Tibial artery (tissue), 4 donors: Measurements from ENCODE around the gene LRCH1.

ENCODE experiments used
- DNase-seq, 2 donors: peaks; one replicate each; pipeline ENCODE4 v3.0.0-alpha.2; 2019
- H3K27ac ChIP-seq, 2 donors: fragments of 200-600 bp; sonication (generic) in 1 of 2; 1 replicate in 1 of 2; 2 replicates in 1 of 2; pipeline ENCODE4 v1.5.1; 2018 to 2019; ENCODE audit warnings: mild to moderate bottlenecking in 1 of 2
- H3K27me3 ChIP-seq, 2 donors: fragments of 200-600 bp; sonication (generic) in 1 of 2; one replicate each; pipeline versions ENCODE4 v1.5.1 to v1.6.0; 2016 to 2019
- H3K36me3 ChIP-seq, 3 donors: fragments of 200-600 bp; sonication (generic) in 2 of 3; one replicate each; pipeline ENCODE4 v1.5.1; 2016 to 2019; ENCODE audit warnings: mild to moderate bottlenecking in 2 of 3
- H3K4me1 ChIP-seq, 4 donors: fragments of 200-600 bp; sonication (generic) in 2 of 4; 1 replicate in 3 of 4; 2 replicates in 1 of 4; pipeline ENCODE4 v1.5.1; 2016 to 2019
- H3K4me3 ChIP-seq, 2 donors: fragments of 200-600 bp; sonication (generic) in 1 of 2; 1 replicate in 1 of 2; 2 replicates in 1 of 2; pipeline ENCODE4 v1.5.1; 2018 to 2019; ENCODE audit warnings: mild to moderate bottlenecking in 2 of 2
- H3K9me3 ChIP-seq, 3 donors: fragments of 200-600 bp; sonication (generic) in 1 of 3; one replicate each; pipeline ENCODE4 v1.5.1; 2016 to 2019
- CTCF ChIP-seq, 2 experiments: fragments of 200-600 bp in 1 of 2; fragments of 450-650 bp in 1 of 2; IDR thresholded peaks; one replicate each; pipeline ENCODE4 v1.5.1; 2017 to 2019; ENCODE audit warnings: antibody characterized with exemption in 2 of 2, mild to moderate bottlenecking in 1 of 2, moderate library complexity in 1 of 2
- intact Hi-C: fragments of 100-400 bp; cut with DNase I; formaldehyde crosslinking; loops from one replicate; pipeline ENCODE4 v1.15.0; 2023; ENCODE audit warnings: low total_unique reads

Gene LRCH1

GRCh38 chr13:46629811-46630413 is 76.9 kb downstream of the LRCH1 start:
- Histone ChIP-seq H3K9me3 (no peaks in the 10 kb centered on the region), H3K4me1 (peaks cover 0 to 69% (median 31%) of the 10 kb centered on the region in 4 donors), H3K36me3 (no peaks in the 10 kb centered on the region), H3K4me3 (no peak overlapping the region), H3K27me3 (no peaks in the 10 kb centered on the region), H3K27ac (no peak overlapping the region)
- no peak for TF ChIP-seq CTCF (IDR thresholded peaks at IDR 0.05)
- intact Hi-C loops: no loop called here
- no peak for DNase-seq

- Histone ChIP-seq H3K27ac (no peak overlapping the region), H3K4me3 (no peak overlapping the region), H3K36me3 (no peaks in the 10 kb centered on the region), H3K4me1 (peaks cover 0 to 71% (median 29%) of the 10 kb centered on the region in 4 donors), H3K9me3 (no peaks in the 10 kb centered on the region), H3K27me3 (no peaks in the 10 kb centered on the region)
- intact Hi-C loops: no loop called here
- no peak for DNase-seq
- TF ChIP-seq CTCF (IDR thresholded peaks at IDR 0.05): no peak
These were observed 77.6 kb downstream of the LRCH1 start for GRCh38 chr13:46630431-46631178.

- peaks cover 0 to 71% (median 27%) of the 10 kb centered on the region in 4 donors for H3K4me1 ChIP-seq
- no peaks in the 10 kb centered on the region for H3K9me3 ChIP-seq
- no peak overlapping the region for H3K27ac ChIP-seq
- H3K4me3 ChIP-seq: no peak overlapping the region
- intact Hi-C loops: no loop called here
- H3K27me3 ChIP-seq: no peaks in the 10 kb centered on the region
- DNase-seq: no peak
- no peak for TF ChIP-seq CTCF (IDR thresholded peaks at IDR 0.05)
- H3K36me3 ChIP-seq: no peaks in the 10 kb centered on the region
These were observed 78.2 kb downstream of the LRCH1 start for GRCh38 chr13:46631179-46631542.

- TF ChIP-seq CTCF (IDR thresholded peaks at IDR 0.05): no peak
- no peaks in the 10 kb centered on the region for H3K9me3 ChIP-seq
- no peak overlapping the region for H3K27ac ChIP-seq
- H3K27me3 ChIP-seq: no peaks in the 10 kb centered on the region
- H3K36me3 ChIP-seq: no peaks in the 10 kb centered on the region
- no peak overlapping the region for H3K4me3 ChIP-seq
- intact Hi-C loops: no loop called here
- H3K4me1 ChIP-seq: peaks cover 0 to 71% (median 27%) of the 10 kb centered on the region in 4 donors
- no peak for DNase-seq
These were observed 79.2 kb downstream of the LRCH1 start for GRCh38 chr13:46632176-46632575.

GRCh38 chr13:46633416-46633815 is 80.4 kb downstream of the LRCH1 start:
- Histone ChIP-seq H3K36me3 (no peaks in the 10 kb centered on the region), H3K27me3 (no peaks in the 10 kb centered on the region), H3K27ac (no peak overlapping the region), H3K4me1 (peaks cover 0 to 58% (median 27%) of the 10 kb centered on the region in 4 donors), H3K9me3 (no peaks in the 10 kb centered on the region), H3K4me3 (no peak overlapping the region)
- DNase-seq: no peak
- intact Hi-C loops: no loop called here
- TF ChIP-seq CTCF (IDR thresholded peaks at IDR 0.05): no peak
